ENCODE data around the gene KLHDC1.

- no peak for TF ChIP-seq EZH2 (IDR thresholded peaks at IDR 0.05; ENCODE audit: insufficient read depth, poor library complexity, severe bottlenecking)
- TF ChIP-seq EZH2phosphoT487 (IDR thresholded peaks at IDR 0.05; ENCODE audit: insufficient read depth, low read depth), result no peak
These were observed 38.4 kb upstream of the KLHDC1 start for GRCh38 chr14:49654511-49654910.

All from GM23248 (cell line).